Measurements from ENCODE around the gene CLEC10A.
"Not testable (repeated sequence)": the region's sequence is repeated elsewhere in the genome, so short reads cannot be mapped to it uniquely, and the experiment has no call there.

- not testable (repeated sequence) for TF ChIP-seq POLR2AphosphoS5 (IDR thresholded peaks at IDR 0.05; ENCODE audit: low read depth, low read length); POLR2A (IDR thresholded peaks at IDR 0.05; ENCODE audit: low read depth, low read length); TAF1 (IDR thresholded peaks at IDR 0.05; ENCODE audit: low read depth, low read length); SPI1 (IDR thresholded peaks at IDR 0.05; ENCODE audit: low read depth, low read length); PAX5 (IDR thresholded peaks at IDR 0.05; ENCODE audit: insufficient read depth, low read length, severe bottlenecking)
These were observed 40.6 kb upstream of the CLEC10A start for GRCh38 chr17:7120635-7121034.

All from GM12891 (cell line).